Left ventricle myocardium inferior (tissue), 1 donor: ENCODE data around the gene IQSEC2. TPM values are rescaled to one million over a fixed set of nuclear protein-coding genes. Genes with fewer than 3 reads are reported as not detected.

Source experiments
- DNase-seq: peaks from one replicate; pipeline ENCODE4 v3.0.0-alpha.2; 2020
- H3K27ac ChIP-seq: fragments of 200-600 bp; replicated peaks from 2 replicates; pipeline ENCODE4 v1.8.0; 2021
- H3K27me3 ChIP-seq: fragments of 200-600 bp; 2 replicates; pipeline ENCODE4 v1.8.0; 2021; ENCODE audit warnings: low read depth
- H3K36me3 ChIP-seq: fragments of 200-600 bp; 2 replicates; pipeline ENCODE4 v1.8.0; 2021
- H3K4me1 ChIP-seq: fragments of 200-600 bp; 2 replicates; pipeline ENCODE4 v1.8.0; 2021
- H3K4me3 ChIP-seq: fragments of 200-600 bp; 2 replicates; pipeline ENCODE4 v1.8.0; 2021; ENCODE audit warnings: mild to moderate bottlenecking, moderate library complexity
- H3K9me3 ChIP-seq: fragments of 200-600 bp; replicated peaks from 2 replicates; pipeline ENCODE4 v1.8.0; 2021
- CTCF ChIP-seq: fragments of 200-600 bp; IDR thresholded peaks from 2 replicates; pipeline ENCODE4 v1.8.0; 2021; ENCODE audit warnings: antibody characterized with exemption, mild to moderate bottlenecking, borderline replicate concordance
- intact Hi-C: fragments of 100-400 bp; cut with micrococcal nuclease; formaldehyde crosslinking; loops from one replicate; pipeline ENCODE4 v1.11.0; 2022
- total RNA-seq: library from RNA; stranded (reverse); fragmentation: NEBNext Ultra II Directional; extraction: Animal tissue kit (Norgen Biotek cat#: 25700); gene quantifications from one replicate; pipeline ENCODE4 v1.2.1, GENCODE V29; 2021
- donor health status: DM: no; HTN: yes; CAD: no; lungs with severe emphysema.

The IQSEC2 gene
- total RNA-seq, 1 donor from 2014 or later, result 17.1 TPM

- no peak for DNase-seq
- intact Hi-C loops, result no loop called here
- Histone ChIP-seq H3K9me3 (no peaks in the 10 kb centered on the region), H3K27me3 (no peaks in the 10 kb centered on the region), H3K4me1 (peaks cover 63% of the 10 kb centered on the region), H3K36me3 (no peaks in the 10 kb centered on the region), H3K4me3 (no peak overlapping the region), H3K27ac (no peak overlapping the region)
- TF ChIP-seq CTCF, result no peak
Observed at GRCh38 chrX:53283099-53283498, 1.7 kb upstream of the IQSEC2 start.

GRCh38 chrX:53281963-53282695 is 745 bp upstream of the IQSEC2 start:
- DNase-seq, result no peak
- intact Hi-C loops, result no loop called here
- Histone ChIP-seq H3K27me3 (no peaks in the 10 kb centered on the region), H3K36me3 (no peaks in the 10 kb centered on the region), H3K4me3 (peak overlapping the region; percentile 65), H3K9me3 (no peaks in the 10 kb centered on the region), H3K27ac (peak overlapping the region; percentile 83), H3K4me1 (peaks cover 54% of the 10 kb centered on the region)
- TF ChIP-seq CTCF, result no peak

DNA sequence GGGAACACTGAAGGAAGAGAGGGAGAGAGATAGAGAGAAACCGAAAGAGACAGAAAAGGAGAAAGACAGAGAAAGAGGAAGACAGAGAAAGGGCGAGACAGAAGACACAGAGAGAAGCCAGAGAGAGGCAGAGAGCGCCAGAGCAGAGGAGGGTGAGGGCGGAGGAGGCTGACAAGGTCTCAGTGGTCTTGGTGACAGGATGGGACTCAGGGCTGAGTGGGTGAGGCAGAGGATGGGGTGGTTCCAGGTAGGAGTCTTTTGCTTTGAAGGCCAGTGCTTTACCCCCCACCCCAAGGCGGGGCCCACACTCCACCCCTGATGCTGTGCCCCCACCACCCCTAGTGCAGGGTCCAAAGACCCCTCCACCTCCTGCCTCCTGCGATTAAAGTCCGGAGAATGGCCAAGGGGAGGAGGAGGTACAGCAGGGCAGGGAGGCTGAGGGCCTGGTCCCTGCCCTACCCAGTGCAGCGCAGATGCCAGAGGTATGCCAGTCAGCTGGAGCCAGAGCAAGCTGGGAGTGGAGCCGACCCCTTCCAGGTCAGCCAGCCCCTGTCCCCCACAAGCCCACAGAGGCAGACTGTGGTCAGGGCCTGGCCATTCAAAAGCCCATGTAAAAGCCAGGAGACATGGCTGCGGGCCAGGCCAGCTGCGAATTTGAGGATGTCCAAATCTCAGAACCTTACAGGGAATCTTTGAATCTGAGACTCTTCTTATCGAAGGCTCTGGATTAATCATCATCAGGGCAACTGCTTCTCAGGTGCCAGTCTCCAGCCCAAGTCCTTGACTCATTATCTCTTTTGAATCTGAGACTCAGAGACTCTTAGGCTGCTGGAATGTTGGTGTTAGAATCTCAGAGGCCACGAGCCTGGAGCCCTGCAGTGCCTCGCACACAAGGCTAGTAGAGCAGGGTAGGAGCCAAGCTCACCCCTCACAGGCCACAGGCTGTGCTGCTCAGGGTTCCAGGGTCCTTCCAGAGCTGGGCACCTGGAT is 758 bp downstream of the IQSEC2 start:
- intact Hi-C loops, result no loop called here
- H3K27me3 ChIP-seq, result no peaks in the 10 kb centered on the region
- peaks cover 39% of the 10 kb centered on the region for H3K4me1 ChIP-seq
- TF ChIP-seq CTCF, result no peak
- peak overlapping the region; percentile 65 for H3K4me3 ChIP-seq
- H3K27ac ChIP-seq, result peak overlapping the region; percentile 83
- no peaks in the 10 kb centered on the region for H3K36me3 ChIP-seq
- DNase-seq, result peak; percentile 71
- H3K9me3 ChIP-seq, result no peaks in the 10 kb centered on the region

- TF ChIP-seq CTCF, result no peak
- no peak overlapping the region for H3K27ac ChIP-seq
- peak overlapping the region; percentile 65 for H3K4me3 ChIP-seq
- no peak for DNase-seq
- intact Hi-C loops, result no loop called here
- H3K4me1 ChIP-seq, result peaks cover 29% of the 10 kb centered on the region
- H3K36me3 ChIP-seq, result no peaks in the 10 kb centered on the region
- H3K27me3 ChIP-seq, result no peaks in the 10 kb centered on the region
- no peaks in the 10 kb centered on the region for H3K9me3 ChIP-seq
Observed at GRCh38 chrX:53279296-53280237, 1.8 kb downstream of the IQSEC2 start.
